Amygdala (tissue), 56 donors: ENCODE data around the gene RNU1-1.
"Not testable (repeated sequence)": the region's sequence is repeated elsewhere in the genome, so short reads cannot be mapped to it uniquely, and the experiment has no call there.

Experiments
- DNase-seq, 56 donors: peaks; one replicate each; lab custom pipeline; 2025; lab: John Stamatoyannopoulos, UW

Gene RNU1-1

GRCh38 chr1:16525769-16526168 lies 11.7 kb upstream of the RNU1-1 start:
- DNase-seq: not testable (repeated sequence)

- DNase-seq: not testable (repeated sequence)
Measured at GRCh38 chr1:16521679-16522078, 7.6 kb upstream of the RNU1-1 start.

- no peak for DNase-seq
Measured at GRCh38 chr1:16521288-16521583, 7.2 kb upstream of the RNU1-1 start.

GRCh38 chr1:16520435-16521287 lies 6.6 kb upstream of the RNU1-1 start:
- peak in 3 of 56 donors; percentile 16 to 38 (median 24) for DNase-seq

- DNase-seq: not testable (repeated sequence)
Measured at GRCh38 chr1:16519255-16519951, 5.3 kb upstream of the RNU1-1 start.

GRCh38 chr1:16518913-16519254 lies 4.8 kb upstream of the RNU1-1 start:
- DNase-seq: not testable (repeated sequence)

GRCh38 chr1:16516694-16517410 lies 2.8 kb upstream of the RNU1-1 start:
- DNase-seq: not testable (repeated sequence)

GRCh38 chr1:16513412-16514106 lies 526 bp downstream of the RNU1-1 start:
- DNase-seq: peak in 15 of 56 donors; percentile 44 to 80 (median 56)

GRCh38 chr1:16512624-16513411 lies 1.3 kb downstream of the RNU1-1 start:
- not testable (repeated sequence) for DNase-seq

- DNase-seq: not testable (repeated sequence)
Measured at GRCh38 chr1:16511926-16512325, 2.2 kb downstream of the RNU1-1 start.

GRCh38 chr1:16508861-16509445 lies 5.1 kb downstream of the RNU1-1 start:
- DNase-seq: peak in 1 of 56 donors; percentile 6

- DNase-seq: not testable (repeated sequence)
Measured at GRCh38 chr1:16506364-16507136, 7.5 kb downstream of the RNU1-1 start.

- DNase-seq: not testable (repeated sequence)
Measured at GRCh38 chr1:16505870-16506269, 8.2 kb downstream of the RNU1-1 start.

GRCh38 chr1:16503494-16503893 lies 10.6 kb downstream of the RNU1-1 start:
- no peak for DNase-seq

- not testable (repeated sequence) for DNase-seq
Measured at GRCh38 chr1:16501446-16501845, 12.6 kb downstream of the RNU1-1 start.

GRCh38 chr1:16500975-16501374 lies 13.1 kb downstream of the RNU1-1 start:
- DNase-seq: not testable (repeated sequence)

- peak in 1 of 56 donors; percentile 6 for DNase-seq
Measured at GRCh38 chr1:16500466-16500865, 13.6 kb downstream of the RNU1-1 start.

- peak in 53 of 56 donors; percentile 18 to 90 (median 72) for DNase-seq
Measured at GRCh38 chr1:16498573-16499413, 15.3 kb downstream of the RNU1-1 start.
